HG03139 (cell line): ENCODE data around the gene TTC28.

Experiments used
- ATAC-seq: cut with Tn5 transposase; IDR thresholded peaks from one replicate; pipeline ENCODE4 v1.9.1; 2021; ENCODE audit not compliant: unreplicated experiment

Gene TTC28

DNA sequence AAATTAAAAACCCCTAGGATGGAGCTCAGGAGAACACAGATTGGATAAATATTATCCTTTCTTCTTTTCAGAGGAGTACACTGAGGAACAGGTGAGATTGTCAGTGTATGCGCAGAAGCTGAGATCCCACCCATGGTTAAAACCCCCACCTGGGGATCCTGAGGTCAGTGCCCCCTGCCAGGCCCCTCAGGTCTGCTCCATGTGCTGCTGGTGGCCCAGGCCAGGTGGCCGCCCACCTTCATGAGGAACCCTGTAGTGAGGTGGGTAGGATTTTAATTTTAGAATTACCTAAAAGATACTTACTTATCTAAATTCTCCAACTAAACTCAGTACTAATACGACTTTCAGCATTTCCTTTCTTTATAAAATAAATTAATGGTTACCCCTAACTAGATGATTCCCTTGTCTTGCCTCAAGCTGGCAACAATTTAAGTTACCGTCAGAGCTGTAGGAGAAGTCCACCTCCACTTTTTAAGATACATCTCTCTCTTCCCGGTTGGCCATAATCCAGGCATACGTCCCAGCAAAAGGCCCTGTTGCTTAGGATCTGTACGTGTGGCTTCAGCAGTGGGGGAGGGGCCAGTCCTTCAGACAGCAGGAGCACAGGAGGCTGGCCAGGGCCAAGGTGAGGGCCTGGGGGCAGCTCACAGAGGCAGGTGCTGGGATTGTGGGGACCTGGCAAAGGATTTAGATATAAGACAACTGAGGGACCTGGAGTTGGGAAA lies 699.1 kb downstream of the TTC28 start:
- ATAC-seq, result no peak

DNA sequence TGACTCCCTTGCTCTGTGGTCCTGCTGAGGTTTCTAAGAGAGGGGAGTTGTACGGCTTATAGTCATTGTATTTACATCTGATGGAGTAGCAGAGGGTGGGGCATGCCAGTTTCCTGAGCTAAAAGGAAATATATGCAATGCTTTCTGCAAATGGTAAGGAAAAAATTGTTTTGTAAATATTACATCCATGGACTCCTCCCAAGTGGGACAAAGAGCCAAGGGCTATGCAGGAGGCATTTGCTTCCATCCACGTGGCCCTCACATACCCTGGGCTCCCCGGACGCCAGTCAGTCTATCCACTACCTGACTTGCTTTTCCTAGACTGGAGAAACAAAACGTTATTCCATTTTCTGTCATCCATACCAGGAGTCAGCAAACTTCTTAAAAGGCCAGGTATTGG lies 700.8 kb downstream of the TTC28 start:
- no peak for ATAC-seq

DNA sequence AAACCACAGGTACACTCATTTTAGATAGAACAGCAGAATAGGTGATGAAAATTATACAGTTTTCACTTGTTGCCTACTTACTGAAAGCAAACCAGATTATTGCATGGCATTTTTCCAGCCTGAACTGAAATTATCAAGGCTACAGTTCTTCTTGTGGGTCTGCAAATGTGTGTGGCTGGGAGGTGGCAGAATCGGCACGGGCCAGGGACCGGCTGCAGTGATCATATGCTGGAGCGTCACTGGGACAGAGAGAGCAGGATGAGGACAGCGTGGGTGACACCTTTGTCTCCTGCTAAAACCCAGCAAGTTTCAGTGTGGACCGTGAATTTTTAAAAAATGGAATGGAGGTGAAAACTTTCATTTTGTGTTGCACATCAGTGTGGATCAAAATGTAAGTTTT lies 701.3 kb downstream of the TTC28 start:
- no peak for ATAC-seq

DNA sequence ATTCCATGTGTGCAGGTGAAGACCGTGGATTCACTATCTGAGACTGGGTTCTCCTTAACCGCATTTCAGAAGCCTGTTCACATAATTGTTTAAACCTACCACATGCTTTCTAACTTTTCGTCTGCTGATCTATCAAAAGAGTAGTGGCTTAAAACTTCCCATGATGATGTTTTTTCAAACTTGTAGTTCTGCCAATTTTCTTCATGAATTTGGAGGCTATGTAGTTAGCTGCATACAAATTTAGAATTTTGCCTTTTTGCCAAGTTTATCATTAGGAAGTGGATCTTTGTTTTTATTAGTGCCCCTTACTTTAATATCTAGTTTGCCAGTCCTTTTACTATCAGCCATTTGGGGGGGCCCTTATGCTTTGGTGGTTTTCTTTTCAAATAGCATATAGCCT lies 703.1 kb downstream of the TTC28 start:
- ATAC-seq, result no peak

DNA sequence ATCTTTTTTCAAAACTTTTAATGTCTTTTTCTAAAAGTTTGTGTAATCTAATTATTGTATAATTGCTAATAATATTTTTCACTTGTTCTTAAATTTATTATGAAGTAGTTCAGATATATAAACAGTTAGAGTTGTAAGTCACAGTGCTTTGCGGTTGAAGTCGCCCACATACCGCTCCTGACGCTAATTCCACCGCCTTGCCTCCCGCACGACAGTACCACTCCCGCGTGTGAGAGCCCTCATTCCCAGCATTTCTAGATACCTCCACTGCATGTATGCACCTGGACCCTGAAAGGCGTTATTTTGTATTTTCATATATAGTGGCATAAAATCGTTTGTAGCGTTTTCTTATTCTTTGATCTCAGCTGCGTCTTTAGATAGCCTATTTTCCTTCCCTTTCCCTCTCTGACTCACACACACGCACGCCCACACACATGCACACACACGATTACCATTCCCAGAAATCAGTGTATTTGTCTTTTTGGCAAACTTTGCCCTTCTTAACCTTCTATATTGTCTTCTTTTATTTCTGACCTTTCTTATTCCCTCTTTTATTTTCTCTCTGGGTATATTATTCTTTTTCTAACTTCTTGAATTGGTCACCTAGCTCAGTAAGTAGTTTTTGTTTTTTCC lies 704.1 kb downstream of the TTC28 start:
- no peak for ATAC-seq

DNA sequence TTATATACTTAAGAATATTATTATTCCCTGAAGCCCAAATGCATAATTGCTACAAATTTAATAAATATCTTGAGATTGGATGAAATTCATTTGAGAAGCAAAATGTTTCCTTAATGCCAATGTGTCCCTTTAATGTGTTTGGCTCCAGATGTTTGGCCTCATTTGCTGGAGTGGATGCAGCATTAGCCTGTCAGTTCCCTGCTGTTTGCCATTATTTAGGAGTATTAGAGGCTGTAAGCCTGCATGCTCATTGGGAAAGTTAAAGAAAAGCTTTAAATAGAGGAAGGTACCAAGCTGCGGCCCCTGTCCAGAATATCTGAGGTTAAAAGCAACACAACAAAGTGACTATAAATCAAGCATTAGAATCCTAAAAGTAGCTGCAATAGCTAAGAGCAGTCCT lies 705.8 kb downstream of the TTC28 start:
- ATAC-seq, result no peak

DNA sequence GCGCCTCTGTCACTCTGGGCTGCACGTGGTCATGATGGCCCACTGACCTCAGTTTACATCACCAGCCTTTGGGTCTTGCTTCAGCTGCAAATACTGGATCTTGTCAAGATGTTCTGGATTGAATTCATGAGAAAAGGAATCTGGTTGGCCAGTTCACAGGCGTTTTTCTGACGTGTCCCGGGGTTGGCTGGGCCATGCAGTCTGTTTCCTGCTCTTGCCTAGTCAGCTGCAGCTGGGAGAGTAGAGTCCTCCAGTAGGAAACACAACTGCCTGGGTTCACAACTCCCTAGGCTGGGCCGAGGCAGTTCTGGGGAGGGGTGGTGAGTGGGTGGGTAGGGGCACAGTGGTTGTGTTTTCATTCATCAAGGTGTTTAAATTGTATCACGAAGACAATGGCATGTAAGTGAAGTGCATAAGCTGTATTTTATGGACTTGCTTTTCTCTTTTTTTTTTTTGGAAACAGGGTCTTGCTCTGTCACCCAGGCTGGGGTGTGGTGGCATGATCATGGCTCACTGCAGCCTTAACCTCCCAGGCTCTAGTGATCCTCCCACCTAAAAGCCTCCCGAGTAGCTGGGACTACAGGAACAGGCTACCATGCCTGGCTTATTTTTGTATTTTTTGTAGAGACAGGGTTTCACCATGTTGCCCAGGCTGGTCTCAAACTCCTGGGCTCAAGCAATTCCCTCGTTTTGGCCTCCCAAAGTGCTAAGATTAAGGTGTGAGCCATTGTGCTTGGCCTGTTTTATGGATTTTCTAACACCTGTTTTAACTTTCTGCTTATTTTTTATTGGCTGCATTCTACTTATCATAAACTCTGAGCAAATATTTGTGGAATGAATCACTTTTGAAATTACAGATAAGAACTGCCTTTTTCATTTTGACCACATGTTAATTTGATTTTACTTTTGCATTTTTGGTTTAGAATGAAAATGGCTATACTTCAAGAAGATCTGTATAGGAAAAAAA lies 706.6 kb downstream of the TTC28 start:
- ATAC-seq, result no peak

DNA sequence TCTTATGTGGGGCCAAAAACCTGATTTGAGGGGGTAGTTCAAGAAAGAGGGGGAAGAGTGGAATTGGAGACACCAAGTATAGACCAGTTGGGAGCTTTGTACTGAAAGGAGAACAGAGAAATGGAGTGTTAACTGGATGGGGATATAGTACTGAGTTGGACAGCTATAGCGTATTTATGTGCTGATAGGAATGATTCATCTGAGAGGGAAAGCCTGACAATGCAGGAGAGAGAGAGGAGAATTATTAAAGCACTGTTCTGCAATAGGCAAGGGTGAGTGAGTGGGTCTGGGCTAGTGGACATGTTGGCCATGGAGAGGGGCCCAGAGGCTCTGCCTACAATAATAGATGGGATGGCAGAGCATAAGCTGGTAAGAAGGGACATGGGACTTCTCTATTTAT lies 707.7 kb downstream of the TTC28 start:
- no peak for ATAC-seq

DNA sequence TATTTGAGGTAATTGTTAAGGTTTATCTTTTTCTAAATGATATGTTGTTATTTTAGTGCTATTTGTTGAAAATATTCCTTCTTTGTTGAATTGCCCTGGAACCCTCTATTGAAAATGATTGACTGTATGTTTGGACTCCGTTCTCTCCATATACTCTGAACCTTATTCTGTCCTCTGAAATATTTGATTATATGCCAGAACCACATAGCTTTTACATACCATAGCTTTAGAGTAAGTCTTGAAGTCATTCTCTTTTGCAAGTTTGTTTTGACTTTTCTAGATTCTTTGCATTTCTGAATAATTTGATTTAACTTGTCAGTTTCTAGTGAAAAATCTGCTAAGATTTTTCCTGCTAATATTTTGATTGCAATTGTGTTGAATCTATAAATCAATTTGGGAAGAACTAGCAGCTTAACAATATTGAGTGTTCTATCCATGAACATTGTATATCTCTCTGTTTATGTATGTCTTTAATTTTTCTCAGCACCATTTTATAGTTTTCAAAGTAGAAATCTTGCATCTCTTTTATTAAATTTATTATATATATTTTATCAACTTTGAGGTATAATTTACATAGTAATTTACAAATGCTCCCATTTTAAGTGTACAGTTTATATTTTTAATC lies 708.9 kb downstream of the TTC28 start:
- no peak for ATAC-seq

DNA sequence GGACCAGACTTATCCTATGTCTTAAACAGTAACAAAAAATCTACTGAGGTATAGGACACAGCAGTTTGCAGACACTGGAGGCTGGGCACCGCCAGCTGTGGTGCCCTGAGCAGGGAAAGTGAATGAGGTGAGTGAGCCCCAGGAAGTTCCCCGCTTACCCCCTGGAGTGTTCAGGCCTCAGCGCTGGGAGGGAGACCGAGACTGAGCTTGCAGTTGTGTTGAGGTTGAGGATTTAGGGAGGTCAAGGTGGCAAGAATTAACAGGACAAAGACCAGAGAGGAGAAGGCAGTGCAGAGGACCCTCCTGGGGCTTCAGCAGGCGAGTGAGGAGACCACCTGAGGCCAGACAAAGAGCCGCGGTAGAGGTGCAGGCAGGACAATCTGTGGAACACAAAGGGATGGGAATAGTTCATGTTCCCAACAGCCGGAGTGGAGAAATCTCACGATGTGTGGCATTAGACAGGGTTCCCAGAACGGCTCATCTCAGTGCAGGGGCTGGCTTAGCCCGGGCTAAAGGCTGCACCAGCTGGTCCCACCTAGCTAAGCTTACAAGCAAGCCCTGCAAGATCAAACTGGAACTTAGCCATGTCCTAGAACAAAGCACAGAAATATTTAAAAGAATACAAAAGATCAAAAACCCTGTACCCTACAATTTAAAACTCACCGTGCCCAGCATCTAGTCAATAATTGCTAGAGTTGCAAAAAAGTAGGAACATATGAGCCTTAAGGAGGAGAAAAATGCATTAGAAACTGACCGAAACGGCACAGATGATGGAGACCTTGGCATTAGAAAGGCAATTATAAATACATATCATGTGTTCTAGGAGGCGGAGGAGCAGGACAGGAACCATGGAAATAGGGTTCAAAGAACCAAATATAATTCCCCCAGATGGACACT lies 713.2 kb downstream of the TTC28 start:
- ATAC-seq, result no peak

DNA sequence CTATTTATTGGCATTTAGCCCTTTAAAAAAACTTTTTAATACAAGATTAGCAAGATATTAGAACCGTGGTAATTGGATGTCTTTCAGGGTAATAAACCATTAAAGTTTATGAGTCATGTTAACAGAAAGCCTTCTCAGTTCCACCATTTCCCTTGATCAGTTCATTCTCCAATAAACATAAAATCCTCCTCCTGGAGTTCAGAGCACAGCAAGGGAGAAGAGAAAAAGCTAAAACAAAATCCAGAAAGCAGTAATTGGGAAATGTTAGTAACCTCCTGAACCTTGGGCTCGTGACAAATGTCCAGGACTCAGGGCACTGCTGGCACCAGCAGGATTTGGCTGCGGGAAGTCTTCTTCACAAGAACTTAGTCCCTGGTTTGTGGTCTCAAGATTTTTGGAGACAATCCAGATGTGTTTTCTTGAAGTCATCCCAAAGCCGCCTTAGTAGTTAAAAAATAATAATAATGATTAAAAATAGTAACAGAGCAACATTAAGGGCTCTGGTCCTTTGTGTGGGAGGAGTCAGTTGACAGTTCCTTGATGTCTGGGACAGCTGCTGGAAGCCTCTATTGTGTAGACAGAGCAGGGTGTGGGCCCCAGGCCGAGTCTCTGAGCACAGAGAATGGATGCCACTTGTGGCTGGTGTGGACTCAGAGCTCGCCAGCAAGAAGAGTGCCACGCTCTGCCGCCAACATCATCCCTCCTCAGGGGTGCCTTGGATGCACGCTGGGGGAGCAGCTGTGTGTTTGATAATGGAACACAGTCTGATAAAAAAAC lies 717.2 kb downstream of the TTC28 start:
- ATAC-seq, result no peak

DNA sequence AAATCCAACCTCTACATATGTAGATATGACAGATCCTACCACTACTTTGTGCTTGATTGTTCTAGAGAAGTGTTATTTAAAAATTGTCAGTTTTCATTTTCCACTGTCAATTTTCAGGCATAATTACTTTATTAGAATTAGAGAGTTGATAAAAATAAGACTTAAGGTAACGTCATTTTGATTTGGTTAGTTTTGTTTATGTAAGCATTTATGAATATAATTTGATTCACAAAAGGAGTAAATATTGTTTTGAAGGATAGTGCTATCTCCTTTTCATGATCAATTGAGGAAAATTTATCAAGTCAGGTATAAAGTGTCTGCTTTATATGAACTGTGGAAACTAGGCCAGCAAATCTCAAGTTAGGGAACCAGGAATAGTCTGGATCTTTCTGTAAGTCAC lies 718.0 kb downstream of the TTC28 start:
- ATAC-seq, result no peak

DNA sequence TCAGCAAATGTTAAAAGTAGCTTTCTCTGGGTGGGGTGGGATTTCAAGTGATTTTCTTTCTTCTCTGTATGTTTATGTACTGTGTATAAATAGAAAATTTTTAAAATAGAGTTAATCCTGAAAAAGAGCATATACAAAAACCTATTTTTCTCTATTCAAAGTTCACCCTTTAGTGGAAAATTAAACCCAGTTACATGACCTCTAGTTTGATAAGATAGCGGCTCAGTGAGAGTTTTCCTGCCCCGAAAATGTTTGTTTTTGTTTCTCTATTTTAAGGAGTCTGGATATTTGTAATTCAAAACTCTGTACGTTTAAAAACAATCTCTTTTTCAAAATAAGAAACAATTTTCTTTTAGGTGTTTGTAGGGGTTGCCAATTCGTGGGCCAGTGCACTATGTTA lies 718.5 kb downstream of the TTC28 start:
- ATAC-seq, result no peak

DNA sequence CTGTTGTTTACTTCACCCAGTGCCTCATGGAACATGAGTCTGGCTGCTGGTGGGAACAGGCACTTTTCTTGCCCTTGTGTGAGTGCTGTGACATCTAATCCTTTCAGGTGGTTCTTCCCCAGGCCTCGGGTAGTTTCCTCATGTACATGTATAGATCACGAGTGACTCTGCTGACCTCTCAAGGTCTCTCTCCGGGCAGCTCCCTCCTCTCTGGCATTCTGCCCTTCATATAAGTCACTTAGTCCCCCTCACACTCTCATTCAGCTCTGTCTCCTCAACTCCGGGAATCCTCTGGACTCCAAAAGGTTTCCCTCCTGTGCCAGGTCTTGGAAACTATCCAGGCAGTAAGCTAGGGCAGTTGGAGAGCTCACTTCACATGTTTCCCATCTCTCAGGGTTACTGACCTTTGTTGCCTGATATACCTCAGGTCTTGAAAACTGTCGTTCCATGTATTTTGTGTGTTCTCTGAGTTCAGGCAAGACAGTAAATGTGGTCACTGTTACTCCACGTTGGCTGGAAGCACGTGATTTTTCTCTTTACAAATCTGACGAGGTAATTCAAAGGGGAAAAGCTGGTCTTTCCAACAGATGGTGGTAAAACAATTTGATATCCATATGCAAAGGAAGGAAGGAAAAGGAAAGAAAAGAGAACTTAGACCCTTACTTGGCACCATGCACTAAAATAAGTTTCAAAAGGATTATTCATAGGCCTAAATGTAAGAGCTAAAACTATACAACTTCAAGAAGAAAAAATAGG lies 720.1 kb downstream of the TTC28 start:
- ATAC-seq, result no peak

DNA sequence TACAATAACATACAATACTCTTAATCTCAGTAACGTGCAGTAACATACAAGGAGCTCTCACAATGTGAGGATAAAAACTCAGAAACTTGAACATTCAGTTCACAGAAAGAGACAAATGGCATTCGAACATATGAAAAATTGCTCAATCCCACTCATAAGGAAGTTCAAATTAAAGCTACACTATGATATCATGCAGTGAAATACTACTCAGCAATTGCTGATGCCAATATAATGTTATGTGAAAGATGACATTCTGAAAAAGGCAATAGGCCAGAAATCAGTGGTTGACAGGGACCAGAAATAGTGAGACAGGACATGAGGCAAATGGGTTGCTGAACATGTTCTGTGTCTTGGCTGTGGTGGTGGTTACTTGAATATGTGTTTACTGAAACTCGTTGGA lies 726.9 kb downstream of the TTC28 start:
- no peak for ATAC-seq

DNA sequence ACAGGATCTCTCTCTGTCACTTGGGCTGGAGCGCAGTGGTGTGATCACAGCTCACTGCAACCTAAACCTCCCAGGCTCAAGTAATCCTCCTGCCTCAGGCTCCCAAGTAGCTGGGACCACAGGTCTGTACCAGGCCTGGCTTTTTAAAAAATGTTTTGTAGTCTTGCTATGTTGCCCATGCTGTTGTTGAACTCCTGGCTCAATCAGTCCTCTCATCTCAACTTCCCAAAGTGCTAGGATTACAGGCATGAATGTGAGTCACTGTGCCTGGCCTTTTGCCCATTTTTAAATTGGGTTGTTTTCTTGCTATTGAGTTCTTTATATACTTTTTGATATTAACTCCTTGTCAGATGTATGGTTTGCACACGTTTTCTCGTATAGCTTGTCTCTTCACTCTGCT lies 727.5 kb downstream of the TTC28 start:
- ATAC-seq, result no peak

DNA sequence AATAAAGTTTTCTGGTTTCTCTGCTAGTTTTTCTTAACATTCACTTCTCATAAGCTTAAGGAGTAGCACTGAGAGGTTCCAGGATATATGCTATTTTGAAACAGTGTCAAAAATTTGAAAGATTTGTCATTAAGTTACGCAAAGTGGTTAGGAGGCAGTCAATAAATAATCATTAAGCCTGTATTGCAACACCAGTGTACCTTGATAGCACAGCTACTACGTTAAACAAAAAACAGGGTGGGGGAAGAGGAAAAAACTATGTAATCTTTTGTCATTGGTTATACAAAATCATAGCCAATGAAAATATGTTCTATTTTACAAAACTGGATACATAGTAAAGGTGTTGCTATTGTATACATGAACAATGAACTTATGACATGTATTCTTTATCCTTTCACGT lies 730.2 kb downstream of the TTC28 start:
- ATAC-seq, result no peak

DNA sequence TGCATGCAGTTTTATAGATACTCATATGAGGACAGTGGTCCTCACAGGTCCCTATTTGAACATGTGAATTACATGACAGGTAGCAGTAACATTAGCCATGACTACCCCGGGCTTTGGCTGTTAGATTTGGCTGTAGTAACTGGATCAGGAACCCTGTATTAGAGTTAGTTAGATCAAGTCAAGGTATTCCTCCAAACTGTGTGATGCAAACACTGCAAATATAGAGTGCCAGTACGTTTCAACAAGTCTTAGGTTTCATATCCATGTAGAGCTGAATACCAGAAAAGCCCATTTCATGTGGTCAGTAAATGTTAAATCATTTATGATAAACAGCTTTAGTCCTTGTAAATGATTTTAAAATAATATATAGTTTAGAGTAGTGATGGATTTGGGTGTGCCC lies 731.1 kb downstream of the TTC28 start:
- ATAC-seq, result no peak

DNA sequence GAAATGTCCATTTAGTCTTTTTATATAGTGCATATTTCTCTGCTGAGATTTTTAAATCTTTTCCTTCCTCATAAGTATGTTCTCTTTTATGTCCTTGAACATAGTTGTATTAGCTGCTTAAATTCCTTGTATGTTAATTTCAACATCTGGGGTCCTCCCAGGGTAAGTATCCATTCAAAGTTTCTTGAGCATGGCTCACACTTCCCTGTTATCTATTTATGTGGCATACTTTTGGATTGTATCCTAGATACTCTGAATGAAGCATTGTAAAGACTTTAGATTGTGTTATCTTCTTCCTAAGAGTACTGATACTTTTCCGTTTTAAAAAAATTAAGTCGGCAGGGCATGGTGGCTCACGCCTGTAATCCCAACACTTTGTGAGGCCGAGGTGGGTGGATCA lies 732.2 kb downstream of the TTC28 start:
- ATAC-seq, result no peak
